Mucosa of rectum (tissue), 2 donors: Measurements from ENCODE around the gene PMEL.

Experiments
- H3K27ac ChIP-seq, 2 donors: one replicate each; pipeline ENCODE4 v1.7.0; 2013; ENCODE audit warnings: inconsistent platforms in 2 of 2, low read depth in 2 of 2, low read length in 2 of 2
- H3K27me3 ChIP-seq, 2 donors: one replicate each; pipeline ENCODE4 v1.7.0; 2013; ENCODE audit warnings: low read length in 2 of 2; ENCODE audit not compliant: control insufficient read depth in 2 of 2, insufficient read depth in 2 of 2
- H3K36me3 ChIP-seq, 2 donors: one replicate each; pipeline ENCODE4 v1.7.0; 2013; ENCODE audit warnings: low read length in 2 of 2; ENCODE audit not compliant: control insufficient read depth in 2 of 2, insufficient read depth in 2 of 2
- H3K4me1 ChIP-seq, 2 donors: one replicate each; pipeline ENCODE4 v1.7.0; 2013; ENCODE audit warnings: low read length in 2 of 2, mild to moderate bottlenecking in 1 of 2; ENCODE audit not compliant: control insufficient read depth in 2 of 2, insufficient read depth in 2 of 2
- H3K4me3 ChIP-seq, 2 donors: one replicate each; pipeline ENCODE4 v1.7.0; 2013; ENCODE audit warnings: low read length in 2 of 2
- H3K9ac ChIP-seq, 2 donors: one replicate each; pipeline ENCODE4 v1.7.0; 2013; ENCODE audit warnings: low read length in 2 of 2, low read depth in 1 of 2, mild to moderate bottlenecking in 1 of 2
- H3K9me3 ChIP-seq, 2 donors: one replicate each; pipeline ENCODE4 v1.7.0; 2013; ENCODE audit warnings: low read length in 2 of 2; ENCODE audit not compliant: control insufficient read depth in 2 of 2
- donor health status: healthy.
- donor health status: Normal muscosa, but diverticular disease.

PMEL gene

DNA sequence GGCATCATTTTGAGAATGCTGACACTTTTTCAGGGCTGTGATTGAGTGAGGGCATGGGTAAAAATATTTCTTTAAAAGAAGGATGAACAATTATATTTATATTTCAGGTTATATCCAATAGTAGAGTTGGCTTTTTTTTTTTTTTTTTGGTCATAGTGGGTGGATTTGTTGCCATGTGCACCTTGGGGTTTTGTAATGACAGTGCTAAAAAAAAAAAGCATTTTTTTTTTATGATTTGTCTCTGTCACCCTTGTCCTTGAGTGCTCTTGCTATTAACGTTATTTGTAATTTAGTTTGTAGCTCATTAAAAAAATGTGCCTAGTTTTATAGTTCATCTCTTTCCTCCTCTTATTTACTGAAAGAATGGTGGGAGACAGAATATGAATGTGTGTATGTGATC, 6.6 kb upstream of the PMEL start:
- peak overlapping the region; percentile 78 to 95 for H3K9ac ChIP-seq
- H3K4me1 ChIP-seq, result peaks cover 25 to 38% of the 10 kb centered on the region in 2 donors
- peak overlapping the region; percentile 78 to 88 for H3K4me3 ChIP-seq

DNA sequence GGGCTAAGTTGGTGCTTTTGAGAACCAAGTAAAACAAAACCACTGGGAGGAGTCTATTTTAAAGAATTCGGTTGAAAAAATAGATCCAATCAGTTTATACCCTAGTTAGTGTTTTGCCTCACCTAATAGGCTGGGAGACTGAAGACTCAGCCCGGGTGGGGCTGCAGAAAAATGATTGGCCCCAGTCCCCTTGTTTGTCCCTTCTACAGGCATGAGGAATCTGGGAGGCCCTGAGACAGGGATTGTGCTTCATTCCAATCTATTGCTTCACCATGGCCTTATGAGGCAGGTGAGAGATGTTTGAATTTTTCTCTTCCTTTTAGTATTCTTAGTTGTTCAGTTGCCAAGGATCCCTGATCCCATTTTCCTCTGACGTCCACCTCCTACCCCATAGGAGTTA, 6.2 kb upstream of the PMEL start:
- peaks cover 27 to 38% of the 10 kb centered on the region in 2 donors for H3K4me1 ChIP-seq
- no peaks in the 10 kb centered on the region for H3K27me3 ChIP-seq
- no peaks in the 10 kb centered on the region for H3K9me3 ChIP-seq
- H3K27ac ChIP-seq, result peak overlapping the region in 1 of 2 donors; percentile 97
- H3K36me3 ChIP-seq, result no peaks in the 10 kb centered on the region
- H3K4me3 ChIP-seq, result no peak overlapping the region
- peak overlapping the region in 1 of 2 donors; percentile 95 for H3K9ac ChIP-seq

More for the DNA sequence above, 6.6 kb upstream of the PMEL start:
- no peaks in the 10 kb centered on the region for H3K9me3 ChIP-seq
- H3K36me3 ChIP-seq, result no peaks in the 10 kb centered on the region
- H3K27me3 ChIP-seq, result no peaks in the 10 kb centered on the region
- H3K27ac ChIP-seq, result peak overlapping the region; percentile 94 to 97

DNA sequence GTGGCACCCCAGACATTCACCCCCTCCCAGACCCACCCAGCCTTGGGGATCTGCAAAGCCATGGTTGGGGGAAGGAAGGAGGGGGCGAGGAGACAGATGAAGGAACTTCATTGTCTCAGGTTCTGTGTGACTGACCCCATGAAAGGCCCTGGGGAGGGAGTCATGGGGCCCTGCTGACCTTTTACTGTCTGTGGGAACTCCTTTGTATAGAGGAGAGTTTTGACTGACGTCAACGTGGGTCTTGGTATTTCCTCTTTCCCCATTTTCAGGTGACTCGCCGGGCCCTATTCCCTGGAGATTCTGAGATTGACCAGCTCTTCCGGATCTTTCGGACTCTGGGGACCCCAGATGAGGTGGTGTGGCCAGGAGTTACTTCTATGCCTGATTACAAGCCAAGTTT, 4.9 kb upstream of the PMEL start:
- no peaks in the 10 kb centered on the region for H3K36me3 ChIP-seq
- H3K27ac ChIP-seq, result no peak overlapping the region
- no peaks in the 10 kb centered on the region for H3K27me3 ChIP-seq
- no peak overlapping the region for H3K4me3 ChIP-seq
- H3K4me1 ChIP-seq, result peaks cover 29 to 37% of the 10 kb centered on the region in 2 donors
- no peaks in the 10 kb centered on the region for H3K9me3 ChIP-seq
- H3K9ac ChIP-seq, result no peak overlapping the region

DNA sequence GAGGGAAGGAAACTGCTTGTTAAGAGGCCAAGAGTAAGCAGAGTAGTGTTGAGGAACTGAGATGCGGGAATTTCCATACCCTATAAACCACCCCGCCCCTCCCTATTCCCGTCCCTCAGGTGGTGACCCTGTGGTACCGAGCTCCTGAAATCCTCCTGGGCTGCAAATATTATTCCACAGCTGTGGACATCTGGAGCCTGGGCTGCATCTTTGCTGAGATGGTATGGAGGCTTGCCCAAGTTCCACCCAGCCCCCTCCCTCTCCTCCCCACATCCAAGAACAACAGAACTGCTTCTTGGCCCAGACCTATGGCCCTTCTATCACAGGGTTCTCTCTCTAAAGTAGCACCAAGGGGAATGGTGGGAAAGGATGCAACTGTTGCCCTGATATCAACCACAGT, 3.5 kb upstream of the PMEL start:
- Histone ChIP-seq H3K36me3 (no peaks in the 10 kb centered on the region), H3K9ac (no peak overlapping the region), H3K27ac (no peak overlapping the region), H3K4me3 (no peak overlapping the region), H3K4me1 (peaks cover 23 to 28% of the 10 kb centered on the region in 2 donors), H3K9me3 (no peaks in the 10 kb centered on the region), H3K27me3 (no peaks in the 10 kb centered on the region)

DNA sequence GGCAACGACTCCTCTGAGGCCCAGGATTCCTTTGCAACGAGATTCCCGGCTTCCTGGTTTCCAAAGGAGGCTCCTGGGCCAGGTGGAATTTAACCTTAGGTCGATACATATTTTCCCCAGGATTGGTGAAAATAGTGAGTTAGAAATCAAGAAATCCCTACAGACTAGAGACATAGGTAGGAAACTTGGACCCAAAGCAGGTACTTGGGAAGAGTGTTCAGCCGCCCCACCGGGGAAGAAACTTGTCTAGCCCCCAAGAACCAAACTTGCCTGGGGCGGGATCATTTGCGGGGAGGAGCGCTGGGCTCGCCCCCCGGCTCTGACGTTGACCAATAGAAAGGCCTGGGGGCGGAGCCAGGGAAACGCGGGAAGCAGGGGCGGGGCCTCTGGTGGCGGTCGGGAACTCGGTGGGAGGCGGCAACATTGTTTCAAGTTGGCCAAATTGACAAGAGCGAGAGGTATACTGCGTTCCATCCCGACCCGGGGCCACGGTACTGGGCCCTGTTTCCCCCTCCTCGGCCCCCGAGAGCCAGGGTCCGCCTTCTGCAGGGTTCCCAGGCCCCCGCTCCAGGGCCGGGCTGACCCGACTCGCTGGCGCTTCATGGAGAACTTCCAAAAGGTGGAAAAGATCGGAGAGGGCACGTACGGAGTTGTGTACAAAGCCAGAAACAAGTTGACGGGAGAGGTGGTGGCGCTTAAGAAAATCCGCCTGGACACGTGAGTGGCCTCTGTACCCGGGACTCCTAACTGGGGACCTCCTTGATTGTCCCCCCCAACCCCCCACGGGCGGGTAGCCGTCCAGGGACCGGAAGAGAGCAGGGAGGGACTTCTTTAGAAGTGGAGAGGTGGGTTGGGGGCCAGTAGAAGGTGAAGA, 803 bp upstream of the PMEL start, which contains the start of gene CDK2:
Gene CDK2, plus strand, starts transcription at position 423 of the 874 bp plus-strand sequence. Its CDS starts 179 bp downstream, at position 602.
- H3K27me3 ChIP-seq, result no peaks in the 10 kb centered on the region
- peak within 1 kb of the TSS; percentile 76 to 77 for H3K27ac ChIP-seq
- H3K9me3 ChIP-seq, result no peaks in the 10 kb centered on the region

DNA sequence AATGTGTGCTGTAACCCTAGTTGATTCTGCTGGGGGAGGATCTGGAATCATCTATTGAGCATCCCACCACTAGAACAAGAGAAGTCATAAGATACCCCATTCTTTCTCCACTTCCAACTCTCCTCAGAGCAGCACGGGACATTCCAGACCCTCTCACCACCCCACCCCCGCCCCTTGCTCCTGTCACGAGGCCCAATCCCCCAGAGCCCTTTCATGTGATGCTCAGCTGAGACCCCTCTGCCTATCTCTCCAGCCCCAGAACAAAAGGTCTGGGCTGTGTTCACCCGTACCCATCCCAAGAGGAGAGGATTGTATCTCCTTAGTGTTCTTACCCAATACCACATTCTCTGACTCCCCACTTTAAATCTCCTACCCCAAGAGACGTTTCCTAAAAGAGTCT, 602 bp downstream of the PMEL start:
- Histone ChIP-seq H3K4me3 (no peak overlapping the region), H3K27me3 (no peaks in the 10 kb centered on the region), H3K4me1 (peaks cover 15 to 18% of the 10 kb centered on the region in 2 donors), H3K27ac (no peak overlapping the region), H3K9me3 (no peaks in the 10 kb centered on the region), H3K9ac (no peak overlapping the region), H3K36me3 (no peaks in the 10 kb centered on the region)

More for the DNA sequence above, 803 bp upstream of the PMEL start, which contains the start of gene CDK2:
- H3K9ac ChIP-seq, result peak within 1 kb of the TSS; percentile 88 to 92
- H3K36me3 ChIP-seq, result no peaks in the 10 kb centered on the region
- peak within 1 kb of the TSS; percentile 90 to 92 for H3K4me3 ChIP-seq
- peaks cover 15 to 18% of the 10 kb centered on the region in 2 donors for H3K4me1 ChIP-seq

DNA sequence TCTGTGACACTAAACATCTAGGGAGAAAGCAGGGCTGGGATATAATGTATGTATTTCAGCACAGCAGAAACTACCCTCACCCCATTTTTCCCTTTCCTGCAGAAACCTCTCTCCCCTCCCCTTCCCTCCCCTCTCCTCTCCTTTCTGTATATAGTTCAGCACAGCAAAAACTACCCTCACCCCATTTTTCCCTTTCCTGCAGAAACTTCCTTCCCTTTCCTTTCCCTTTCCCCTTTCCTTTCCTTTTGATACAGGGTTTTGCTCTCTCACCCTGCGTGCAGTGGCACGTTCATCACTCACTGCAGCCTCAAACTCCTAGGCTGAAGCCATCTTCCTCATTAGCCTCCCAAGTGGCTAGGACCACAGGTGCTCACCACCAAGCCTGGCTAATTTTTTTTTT, 2.1 kb downstream of the PMEL start:
- Histone ChIP-seq H3K4me1 (peaks cover 15 to 18% of the 10 kb centered on the region in 2 donors), H3K27ac (no peak overlapping the region), H3K4me3 (no peak overlapping the region), H3K9me3 (no peaks in the 10 kb centered on the region), H3K9ac (no peak overlapping the region), H3K36me3 (no peaks in the 10 kb centered on the region), H3K27me3 (no peaks in the 10 kb centered on the region)

DNA sequence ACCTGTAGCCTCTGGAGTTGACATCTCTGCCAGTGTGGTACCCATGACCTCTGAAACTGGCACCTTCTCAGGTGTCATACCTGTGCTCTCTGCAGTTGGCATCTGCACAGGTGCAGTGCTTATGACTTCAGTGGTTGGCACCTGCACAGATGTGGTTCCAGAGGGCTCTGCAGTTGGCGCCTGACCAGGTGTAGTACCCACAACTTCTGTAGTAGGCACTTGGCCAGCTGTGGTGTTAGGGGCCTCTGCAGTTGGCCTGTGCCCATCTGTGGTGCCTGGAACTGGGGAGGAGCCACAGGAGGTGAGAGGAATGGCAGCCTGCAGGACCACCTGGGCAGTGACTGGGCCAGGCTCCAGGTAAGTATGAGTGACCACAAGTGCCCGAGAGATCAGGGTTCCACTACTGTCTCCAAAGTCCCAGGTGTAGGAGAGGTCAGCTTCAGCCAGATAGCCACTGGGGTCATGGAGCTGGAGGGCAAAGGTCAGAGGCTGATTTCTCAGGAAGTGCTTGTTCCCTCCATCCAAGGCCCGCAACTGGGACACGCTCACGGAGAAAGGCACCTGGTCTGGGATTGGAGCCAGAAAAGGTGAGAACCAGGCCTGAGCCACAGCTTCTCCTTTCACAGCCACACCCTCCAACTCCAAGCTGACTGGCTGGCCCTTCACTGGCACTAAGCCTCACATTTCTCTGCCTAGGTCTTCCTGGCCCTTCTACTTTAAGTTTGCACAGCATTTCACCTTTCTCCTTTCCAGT, 8.6 kb downstream of the PMEL start:
- Histone ChIP-seq H3K36me3 (peaks cover 15 to 20% of the 10 kb centered on the region in 2 donors), H3K9ac (no peak overlapping the region), H3K9me3 (no peaks in the 10 kb centered on the region), H3K4me1 (peaks cover 6 to 8% of the 10 kb centered on the region in 2 donors), H3K27me3 (no peaks in the 10 kb centered on the region), H3K4me3 (no peak overlapping the region), H3K27ac (no peak overlapping the region)

DNA sequence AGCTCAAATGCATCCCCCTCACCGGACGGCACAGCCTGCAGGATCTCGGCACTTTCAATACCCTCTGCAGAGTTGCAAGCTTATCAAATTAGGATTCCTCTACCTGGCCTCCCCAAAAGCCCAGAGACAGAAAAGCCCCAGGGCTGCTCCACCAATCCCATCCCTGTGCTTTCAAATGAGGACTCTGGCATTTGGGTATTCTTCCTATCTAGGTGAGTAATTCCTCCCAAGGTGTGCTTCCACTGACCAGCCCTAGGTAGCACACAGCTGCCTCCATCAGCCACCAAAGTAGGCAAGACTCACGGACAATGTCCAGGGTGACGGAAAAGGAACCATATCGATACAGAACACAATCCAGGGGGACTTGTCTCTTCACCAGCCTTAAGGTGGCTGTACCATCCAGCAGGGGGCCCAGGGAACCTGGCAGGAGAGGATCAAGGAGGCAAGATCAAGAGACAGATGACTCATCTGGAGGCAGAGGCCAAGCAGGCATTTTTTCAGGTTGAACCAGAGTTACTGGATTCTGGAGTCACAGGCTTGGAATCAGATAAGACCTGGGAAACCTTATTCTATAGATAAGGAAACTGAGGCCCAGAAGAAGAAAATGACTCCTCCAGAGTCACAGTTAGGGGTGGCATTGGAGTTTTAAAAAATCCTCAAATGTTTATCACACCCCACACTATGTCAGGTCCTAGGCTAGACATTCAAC, 9.9 kb downstream of the PMEL start:
- H3K9me3 ChIP-seq, result no peaks in the 10 kb centered on the region
- H3K27me3 ChIP-seq, result no peaks in the 10 kb centered on the region
- peaks cover 25 to 33% of the 10 kb centered on the region in 2 donors for H3K36me3 ChIP-seq
- H3K9ac ChIP-seq, result no peak overlapping the region
- peaks cover 6 to 8% of the 10 kb centered on the region in 2 donors for H3K4me1 ChIP-seq
- no peak overlapping the region for H3K27ac ChIP-seq
- no peak overlapping the region for H3K4me3 ChIP-seq
